ENCODE data around the gene BMP5. TPM values are rescaled to one million over a fixed set of nuclear protein-coding genes. Genes with fewer than 3 reads are reported as not detected.
A peak's percentile ranks its signal among the peaks of the same experiment; 100 is the strongest.

The BMP5 gene
- total RNA-seq, 4 donors from 2014 or later, result 1.8 to 3.9 (median 1.9) TPM

- peak; percentile 8 to 19 for DNase-seq
- intact Hi-C loops (cut with DNase I; ENCODE audit: low total_unique reads), result no loop called here
- H3K27ac ChIP-seq, result peak overlapping the region in 3 of 4 donors; percentile 4 to 58 (median 40)
Measured at GRCh38 chr6:55758156-55758937, 117.0 kb downstream of the BMP5 start.

GRCh38 chr6:55756531-55757031 is 118.8 kb downstream of the BMP5 start:
- no peak overlapping the region for H3K4me3 ChIP-seq
- H3K27me3 ChIP-seq, result no peaks in the 10 kb centered on the region
- no peak for TF ChIP-seq POLR2A (IDR thresholded peaks at IDR 0.05)
- no peak for TF ChIP-seq CTCF (IDR thresholded peaks at IDR 0.05 in 4 of 5, conservative IDR thresholded peaks at IDR 0.05 in 1 of 5)
- peak overlapping the region in 3 of 4 donors; percentile 4 to 41 (median 12) for H3K27ac ChIP-seq
- H3K4me1 ChIP-seq, result no peaks in the 10 kb centered on the region
- no peaks in the 10 kb centered on the region for H3K9me3 ChIP-seq
- ATAC-seq (no peak), DNase-seq (no peak)
- intact Hi-C loops (cut with DNase I; ENCODE audit: low total_unique reads) (no loop called here), in situ Hi-C loops (cut with MboI; ENCODE audit: low sequenced_read_pairs in 4 of 4) (no loop called here)
- no peaks in the 10 kb centered on the region for H3K36me3 ChIP-seq

More at GRCh38 chr6:55758156-55758937, 117.0 kb downstream of the BMP5 start:
- no peaks in the 10 kb centered on the region for H3K27me3 ChIP-seq
- in situ Hi-C loops (cut with MboI; ENCODE audit: low sequenced_read_pairs in 4 of 4), result no loop called here
- no peaks in the 10 kb centered on the region for H3K9me3 ChIP-seq
- H3K4me3 ChIP-seq, result no peak overlapping the region
- peak; percentile 76 to 89 for ATAC-seq
- TF ChIP-seq POLR2A (IDR thresholded peaks at IDR 0.05), result no peak
- no peak for TF ChIP-seq CTCF (IDR thresholded peaks at IDR 0.05 in 4 of 5, conservative IDR thresholded peaks at IDR 0.05 in 1 of 5)
- H3K4me1 ChIP-seq, result no peaks in the 10 kb centered on the region
- H3K36me3 ChIP-seq, result no peaks in the 10 kb centered on the region

GRCh38 chr6:55748880-55749279 is 126.5 kb downstream of the BMP5 start:
- DNase-seq (no peak), ATAC-seq (no peak)
- Histone ChIP-seq H3K27ac (no peak overlapping the region), H3K27me3 (no peaks in the 10 kb centered on the region), H3K36me3 (no peaks in the 10 kb centered on the region), H3K4me3 (no peak overlapping the region), H3K4me1 (no peaks in the 10 kb centered on the region), H3K9me3 (no peaks in the 10 kb centered on the region)
- no peak for TF ChIP-seq POLR2A (IDR thresholded peaks at IDR 0.05)
- TF ChIP-seq CTCF (IDR thresholded peaks at IDR 0.05 in 4 of 5, conservative IDR thresholded peaks at IDR 0.05 in 1 of 5), result no peak
- in situ Hi-C loops (cut with MboI; ENCODE audit: low sequenced_read_pairs in 4 of 4) (no loop called here), intact Hi-C loops (cut with DNase I; ENCODE audit: low total_unique reads) (no loop called here)

- in situ Hi-C loops (cut with MboI; ENCODE audit: low sequenced_read_pairs in 4 of 4) (no loop called here), intact Hi-C loops (cut with DNase I; ENCODE audit: low total_unique reads) (no loop called here)
- DNase-seq (no peak), ATAC-seq (no peak)
- Histone ChIP-seq H3K27me3 (no peaks in the 10 kb centered on the region), H3K4me1 (no peaks in the 10 kb centered on the region), H3K4me3 (no peak overlapping the region), H3K27ac (no peak overlapping the region), H3K9me3 (no peaks in the 10 kb centered on the region), H3K36me3 (no peaks in the 10 kb centered on the region)
- TF ChIP-seq POLR2A (IDR thresholded peaks at IDR 0.05) (no peak), CTCF (IDR thresholded peaks at IDR 0.05 in 4 of 5, conservative IDR thresholded peaks at IDR 0.05 in 1 of 5) (no peak)
Measured at GRCh38 chr6:55746473-55746872, 128.9 kb downstream of the BMP5 start.
